Measurements from ENCODE around the gene RIPOR3. TPM values are rescaled to one million over a fixed set of nuclear protein-coding genes. Genes with fewer than 3 reads are reported as not detected.

Gene RIPOR3
- total and polyA plus RNA-seq, 9 of the 15 experiments (the other 6 are each of a cell fraction or from before 2014, with no cell fraction given): 3.3 to 62.7 (median 21.4) TPM

- no peak for TF ChIP-seq CTCFL (IDR thresholded peaks at IDR 0.05; ENCODE audit: borderline replicate concordance, insufficient read depth, low read depth, low read length, poor library complexity, severe bottlenecking)
These were observed 40.8 kb upstream of the RIPOR3 start (continued) for GRCh38 chr20:50731930-50732690.

- ATAC-seq (peak; percentile 84), FAIRE-seq (peak; percentile 96), DNase-seq (ENCODE audit: extremely low read depth in 1 of 4, low spot score in 3 of 4) (peak; percentile 99 to 100 (median 100))
- no TSS peak for BruUV-seq (replicated peaks)
- peak within 1 kb of the TSS; percentile 79 to 94 for H3K9ac ChIP-seq (ENCODE audit: insufficient read depth in 1 of 2, low read depth in 2 of 2, low read length in 2 of 2)
- H3K27me3 ChIP-seq (ENCODE audit: control insufficient read depth in 2 of 2, insufficient read depth in 2 of 2, low read length in 2 of 2): no peaks in the 10 kb centered on the region
- peak within 1 kb of the TSS; percentile 83 for H3K27ac ChIP-seq (ENCODE audit: extremely low read depth, low read depth, low read length)
- intact Hi-C loops (cut with micrococcal nuclease): loop anchor here (5.0 kb wide), 1 partner anchor 39 kb away; the partner anchor contains the start of gene RIPOR3
- peaks cover 13% of the 10 kb centered on the region; the same call in 2 of the 3 replicates for H3K36me3 ChIP-seq (ENCODE audit: control insufficient read depth, insufficient read depth, low read length)
- H3K9me3 ChIP-seq (replicated peaks; ENCODE audit: control insufficient read depth, insufficient read depth, low read depth, low read length): no peaks in the 10 kb centered on the region
- in situ Hi-C loops (cut with MboI): loop anchor here (10.0 kb wide), 1 partner anchor 246 kb away; no protein-coding TSS in a partner anchor
- no peaks in the 10 kb centered on the region for H4K20me1 ChIP-seq (replicated peaks; ENCODE audit: control insufficient read depth, insufficient read depth, low read length)
- H3K79me2 ChIP-seq (ENCODE audit: control insufficient read depth, insufficient read depth, low read length): peaks cover 50% of the 10 kb centered on the region
- ChIA-PET POLR2A (interaction anchor here (0.5 to 4.2 kb wide), 4 partner anchors 10 to 625 kb away, joined by 3 to 21 read pairs (median 5); no protein-coding TSS in a partner anchor), CTCF (ENCODE audit: low intra/inter-chr PET ratio) (no interaction called here)
- WGBS (ENCODE audit: insufficient coverage, low coverage, missing lambda C conversion rate): under 1% methylated on average over 62 of the region's 114 CpGs
- peak within 1 kb of the TSS; percentile 89 for H3K4me3 ChIP-seq
- peak within 1 kb of the TSS; percentile 94 for H3K4me2 ChIP-seq (ENCODE audit: insufficient read depth, low read length)
- H3K9me1 ChIP-seq (ENCODE audit: control insufficient read depth, insufficient read depth, low read length): no peaks in the 10 kb centered on the region
- peak within 1 kb of the TSS; percentile 86 for H2AFZ ChIP-seq (ENCODE audit: low read depth, low read length)
- peaks cover 41 to 54% of the 10 kb centered on the region in 2 experiments for H3K4me1 ChIP-seq (replicated peaks in 1 of 2; ENCODE audit: control insufficient read depth in 2 of 2, insufficient read depth in 2 of 2, low read length in 2 of 2)
- TF ChIP-seq BACH1 (tag; IDR thresholded peaks at IDR 0.05): no peak
- TF ChIP-seq CBX2 (IDR thresholded peaks at IDR 0.05; ENCODE audit: insufficient read depth, low read length, poor library complexity, severe bottlenecking): no peak
- TF ChIP-seq SMC3 (conservative IDR thresholded peaks at IDR 0.05; ENCODE audit: insufficient read depth, low read depth, low read length): no peak
- no peak for TF ChIP-seq HMG20A (CRISPR knock-in tag; conservative IDR thresholded peaks at IDR 0.05)
- TF ChIP-seq ZNF24 (IDR thresholded peaks at IDR 0.05): peak; percentile 42
- TF ChIP-seq NR1H2 (CRISPR knock-in tag; IDR thresholded peaks at IDR 0.05): no peak
- TF ChIP-seq MAFF (IDR thresholded peaks at IDR 0.05; ENCODE audit: low read length): no peak
- no peak for TF ChIP-seq ATF1 (CRISPR knock-in tag; IDR thresholded peaks at IDR 0.05)
- peak; percentile 84 for TF ChIP-seq ATF1 (tag; IDR thresholded peaks at IDR 0.05)
- no peak for TF ChIP-seq ZNF311 (CRISPR knock-in tag; IDR thresholded peaks at IDR 0.05)
- TF ChIP-seq ZBTB8A (IDR thresholded peaks at IDR 0.05; ENCODE audit: partially characterized antibody): no peak
- no peak for TF ChIP-seq FOXA3 (CRISPR knock-in tag; conservative IDR thresholded peaks at IDR 0.05 in 1 of 2, IDR thresholded peaks at IDR 0.05 in 1 of 2)
- no peak for TF ChIP-seq TCF7L2 (IDR thresholded peaks at IDR 0.05; ENCODE audit: low read depth, low read length)
- no peak for TF ChIP-seq WHSC1 (IDR thresholded peaks at IDR 0.05; ENCODE audit: low read length)
- TF ChIP-seq CCNT2 (IDR thresholded peaks at IDR 0.05; ENCODE audit: borderline replicate concordance, extremely low read depth, insufficient read length, low read depth, low read length): peak; percentile 75
- TF ChIP-seq NR3C1 (CRISPR knock-in tag; IDR thresholded peaks at IDR 0.05): no peak
- no peak for TF ChIP-seq RBM39 (optimal IDR thresholded peaks at IDR 0.05; ENCODE audit: low read depth, low read length)
These were observed 40.0 kb upstream of the RIPOR3 start, which contains the start of gene PARD6B for GRCh38 chr20:50731055-50731929. Gene PARD6B (plus strand): TSS chr20:50731580. CDS start chr20:50731787, 207 bp downstream.

Data from K562 (cell line).